Stimulated activated CD8-positive, alpha-beta memory T cell treated with anti-CD3 and anti-CD28 coated beads, Interleukin-15, amount 100 ng/mL, for 48 hours (primary cell): ENCODE results near the gene KRTAP10-9.
"Not testable (repeated sequence)": the region's sequence is repeated elsewhere in the genome, so short reads cannot be mapped to it uniquely, and the experiment has no call there.

Experiments
- DNase-seq, 2 donors: peaks; one replicate each; pipeline ENCODE4 v3.0.0-alpha.2; 2020; ENCODE audit warnings: low read depth in 2 of 2

Gene KRTAP10-9

GRCh38 chr21:44639331-44639655 is 12.4 kb downstream of the KRTAP10-9 start:
- DNase-seq, result no peak

DNA sequence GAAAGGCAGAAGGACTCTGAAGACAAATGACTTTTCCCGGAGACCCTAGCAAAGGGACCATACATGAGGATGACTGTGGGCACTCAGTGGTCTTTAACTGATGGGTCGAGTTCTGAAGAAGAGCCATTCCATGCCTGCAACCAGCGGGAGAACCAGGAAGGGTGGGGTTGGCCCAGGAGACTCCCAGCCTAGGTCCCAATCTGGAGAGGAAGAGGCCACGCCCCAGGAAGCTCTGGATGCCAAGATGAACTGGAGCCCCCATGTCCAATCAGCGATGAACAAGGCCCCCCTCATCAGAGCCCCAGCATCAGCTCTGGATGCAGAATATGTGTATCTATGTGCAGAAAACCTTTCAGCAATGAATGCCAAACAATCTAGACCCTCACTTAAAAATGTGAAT is 13.9 kb downstream of the KRTAP10-9 start:
- no peak for DNase-seq

DNA sequence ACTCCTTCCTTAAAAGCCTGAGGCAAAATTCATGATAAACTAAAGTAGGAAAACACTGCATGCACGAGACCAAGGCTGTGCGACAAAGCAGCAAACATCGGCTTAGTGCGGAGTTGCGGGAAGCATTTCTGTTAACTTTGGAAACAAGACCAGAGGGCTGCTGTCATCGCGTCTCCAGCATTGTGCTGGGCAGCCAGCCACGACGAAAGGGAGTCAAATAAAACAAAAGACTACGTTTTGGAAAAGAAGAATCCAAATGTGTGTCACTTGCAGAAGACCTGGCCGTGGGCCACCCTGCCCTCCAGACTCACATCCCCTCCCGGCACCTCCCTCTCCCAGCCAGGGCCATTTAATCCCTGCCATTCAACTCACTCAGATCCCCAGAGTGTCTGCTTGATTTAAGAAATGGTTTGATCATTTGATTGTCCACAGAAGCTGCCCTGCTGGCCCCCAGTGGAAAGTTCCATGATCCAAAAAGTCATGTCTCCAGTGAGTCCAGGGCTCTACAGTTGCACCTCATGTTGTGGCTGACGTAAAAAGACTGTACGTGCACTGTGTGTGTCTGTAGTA is 16.9 kb downstream of the KRTAP10-9 start:
- DNase-seq, result no peak

DNA sequence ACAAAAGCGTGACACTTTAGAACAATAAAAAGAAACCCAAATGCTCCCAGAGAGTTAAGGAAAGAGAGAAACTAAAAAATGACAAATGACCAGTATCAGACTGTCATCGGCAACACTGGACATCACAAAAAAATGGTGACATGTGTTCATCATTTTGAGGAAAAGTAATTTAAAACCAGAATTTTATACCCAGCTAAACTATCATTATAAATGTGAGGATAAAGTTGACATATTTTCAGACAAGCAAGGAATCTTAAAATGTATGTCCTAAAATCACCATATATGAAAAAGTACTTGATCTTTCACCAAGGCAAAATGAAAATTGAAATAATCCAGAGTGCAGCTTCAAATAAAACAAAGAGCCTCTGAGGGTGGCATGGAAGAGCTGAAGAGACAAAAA is 18.0 kb downstream of the KRTAP10-9 start:
- no peak for DNase-seq

DNA sequence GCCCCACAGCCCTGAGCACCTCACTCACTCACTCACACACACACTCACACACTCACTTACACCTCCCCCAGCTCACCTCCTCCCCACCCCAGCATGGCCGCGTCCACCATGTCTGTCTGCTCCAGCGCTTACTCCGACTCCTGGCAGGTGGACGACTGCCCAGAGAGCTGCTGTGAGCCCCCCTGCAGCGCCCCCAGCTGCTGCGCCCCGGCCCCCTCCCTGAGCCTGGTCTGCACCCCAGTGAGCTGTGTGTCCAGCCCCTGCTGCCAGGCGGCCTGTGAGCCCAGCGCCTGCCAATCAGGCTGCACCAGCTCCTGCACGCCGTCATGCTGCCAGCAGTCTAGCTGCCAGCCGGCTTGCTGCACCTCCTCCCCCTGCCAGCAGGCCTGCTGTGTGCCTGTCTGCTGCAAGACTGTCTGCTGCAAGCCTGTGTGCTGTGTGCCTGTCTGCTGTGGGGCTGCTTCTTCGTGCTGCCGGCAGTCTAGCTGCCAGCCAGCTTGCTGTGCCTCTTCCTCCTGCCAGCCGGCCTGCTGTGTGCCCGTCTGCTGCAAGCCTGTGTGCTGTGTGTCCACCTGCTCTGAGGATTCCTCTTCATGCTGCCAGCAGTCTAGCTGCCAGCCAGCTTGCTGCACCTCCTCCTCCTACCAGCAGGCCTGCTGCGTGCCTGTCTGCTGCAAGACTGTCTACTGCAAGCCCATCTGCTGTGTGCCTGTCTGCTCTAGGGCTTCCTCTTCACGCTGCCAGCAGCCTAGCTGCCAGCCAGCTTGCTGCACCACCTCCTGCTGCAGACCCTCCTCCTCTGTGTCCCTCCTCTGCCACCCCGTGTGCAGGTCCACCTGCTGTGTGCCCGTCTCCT is 19.7 kb downstream of the KRTAP10-9 start, which contains the start of gene KRTAP10-11:
TSS of gene KRTAP10-11 (plus strand) at position 49 of the 856 bp plus-strand sequence. CDS start at position 94, 45 bp downstream.
- not testable (repeated sequence) for DNase-seq

DNA sequence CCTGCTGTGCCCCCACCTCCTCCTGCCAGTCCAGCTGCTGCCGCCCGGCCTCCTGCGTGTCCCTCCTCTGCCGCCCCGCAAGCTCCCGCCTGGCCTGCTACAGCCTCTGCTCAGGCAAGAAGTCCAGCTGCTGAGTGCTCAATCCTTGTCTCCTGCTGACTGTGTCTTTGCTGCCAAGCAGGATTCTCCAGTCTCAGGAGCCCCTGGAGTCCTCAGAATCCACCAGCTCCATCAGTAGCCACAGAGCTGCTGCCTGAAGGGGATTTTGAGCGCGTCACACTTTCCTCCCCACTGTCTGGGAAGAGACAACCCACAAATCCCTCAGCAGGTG is 20.3 kb downstream of the KRTAP10-9 start:
- DNase-seq, result no peak

DNA sequence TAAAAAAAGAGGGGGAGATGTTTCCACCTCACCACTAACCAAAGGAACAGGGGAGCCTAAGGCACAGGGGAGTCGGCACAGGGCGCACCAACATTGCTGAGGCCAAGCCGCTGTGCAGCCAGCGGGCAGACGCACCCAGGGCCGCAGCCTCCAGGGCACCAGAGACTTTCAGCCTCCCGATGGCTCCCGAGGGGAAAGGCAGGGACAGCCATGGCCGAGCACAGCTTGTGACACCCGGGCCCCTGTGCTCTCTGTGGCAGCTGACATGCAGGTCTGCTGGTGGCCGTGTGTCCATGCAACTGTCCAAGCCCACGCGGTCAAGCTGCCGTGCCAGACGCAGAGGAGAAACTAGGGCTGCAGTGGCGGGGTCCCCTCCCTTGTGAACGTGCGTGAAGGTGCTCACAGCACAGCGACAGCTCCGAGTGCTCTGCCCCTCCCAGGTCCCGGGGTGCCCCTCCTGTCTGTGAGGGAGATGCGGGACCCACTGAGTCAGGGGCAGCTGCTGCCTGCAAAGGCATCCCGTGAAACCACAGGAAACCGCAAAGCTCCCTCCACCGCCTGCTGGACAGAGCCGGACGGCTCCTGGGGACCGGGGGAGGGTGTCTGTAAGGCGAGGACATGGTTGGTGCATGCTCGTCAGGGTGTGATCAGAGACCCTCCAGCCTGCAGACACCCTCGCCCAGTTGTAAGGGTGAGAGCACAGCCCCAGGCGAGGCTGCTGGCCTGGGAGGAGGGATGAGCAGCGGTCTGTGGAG is 21.8 kb downstream of the KRTAP10-9 start:
- DNase-seq, result no peak

DNA sequence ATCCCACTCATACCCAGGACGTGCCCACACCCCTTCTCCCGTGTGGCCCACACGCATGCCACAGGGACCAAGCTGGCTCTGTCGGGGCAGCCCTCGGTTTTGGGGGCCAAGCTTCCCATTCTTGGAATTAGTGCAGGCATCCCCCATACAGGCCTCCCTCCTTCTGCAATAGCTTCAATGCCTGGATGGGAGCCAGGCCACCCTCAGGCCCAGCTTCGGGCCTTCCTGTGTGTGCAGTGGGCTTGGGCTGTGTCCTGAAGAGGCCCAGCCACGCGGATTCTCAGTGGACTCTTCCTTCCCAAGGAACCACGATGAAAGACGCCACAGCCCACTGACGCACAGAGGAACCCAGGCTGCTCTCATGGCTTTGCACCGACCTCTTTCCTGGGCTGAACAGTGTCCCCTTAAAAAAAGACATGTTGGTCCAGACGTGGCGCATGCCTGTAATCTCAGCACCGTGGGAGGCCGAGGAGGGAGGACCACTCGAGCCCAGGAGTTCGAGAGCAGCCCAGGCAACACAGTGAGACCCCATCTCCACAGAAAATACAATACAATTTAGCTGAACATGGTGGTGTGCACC is 22.7 kb downstream of the KRTAP10-9 start:
- no peak for DNase-seq

DNA sequence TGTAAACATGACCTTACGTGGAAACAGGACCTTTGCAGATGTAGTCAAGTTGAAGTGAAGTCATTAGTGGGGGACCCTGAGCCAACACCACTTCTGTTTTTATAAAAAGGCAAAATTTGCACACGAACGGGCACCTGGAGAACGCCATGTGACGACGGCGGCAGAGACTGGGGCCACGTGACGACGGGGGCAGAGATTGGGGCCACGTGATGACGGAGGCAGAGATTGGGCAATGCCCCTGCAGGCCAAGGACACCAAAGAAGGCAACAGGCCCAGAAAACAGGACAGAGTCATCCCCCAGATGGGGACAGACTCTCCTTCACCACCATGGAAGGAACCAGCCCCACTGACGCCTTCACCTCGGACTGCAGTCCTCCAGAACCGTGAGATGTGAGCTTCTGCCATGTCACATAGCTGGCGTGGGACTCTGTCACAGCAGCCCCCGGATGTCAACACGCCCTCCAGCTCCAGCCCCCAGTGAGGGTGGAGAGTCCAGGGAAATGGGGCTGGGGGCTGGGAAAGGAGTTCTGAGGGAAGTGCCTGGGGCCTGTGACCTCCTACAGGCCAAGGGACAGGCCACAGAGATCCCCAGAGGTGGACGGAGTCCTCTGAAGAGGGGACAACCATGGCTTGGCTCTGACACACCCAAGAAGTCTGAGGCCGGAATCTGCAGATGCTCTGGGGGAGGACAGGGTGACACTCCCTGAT is 23.5 kb downstream of the KRTAP10-9 start:
- DNase-seq, result no peak

DNA sequence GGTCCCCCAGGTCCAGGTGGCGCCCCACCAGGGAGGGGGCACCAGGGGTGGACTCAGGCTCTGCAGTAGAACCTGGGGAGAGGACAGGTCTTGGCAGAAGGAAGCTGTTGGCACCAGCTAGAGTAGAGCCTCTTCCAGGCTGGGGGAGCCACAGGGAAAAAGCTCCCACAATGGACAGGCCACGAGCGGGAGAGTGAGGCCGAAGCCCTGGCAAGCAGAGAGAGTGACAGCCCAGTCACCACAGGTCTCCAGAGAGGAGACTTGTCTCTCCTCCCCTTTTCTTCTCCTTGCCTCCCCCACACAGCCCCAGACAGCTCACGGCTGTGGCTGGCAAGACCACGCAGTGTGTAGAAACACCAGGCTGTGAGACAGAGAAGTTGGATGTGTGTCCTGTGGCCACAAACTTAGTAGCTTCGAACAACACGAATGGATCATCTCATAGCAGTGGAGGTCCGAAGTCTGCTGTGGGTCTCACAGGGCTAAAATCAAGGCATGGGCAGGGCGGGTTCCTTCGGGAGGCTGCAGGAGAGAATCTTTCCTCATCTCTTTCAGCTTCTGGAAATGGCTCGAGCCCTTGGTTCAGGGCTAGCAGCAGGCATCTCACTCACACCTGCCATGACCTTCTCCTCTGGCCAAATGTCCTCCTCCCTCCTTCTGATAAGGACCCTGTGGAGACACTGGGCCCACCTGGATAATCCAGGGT is 24.2 kb downstream of the KRTAP10-9 start:
- DNase-seq, result no peak

- DNase-seq, result no peak
Observed at GRCh38 chr21:44653123-44653522, 26.2 kb downstream of the KRTAP10-9 start.

DNA sequence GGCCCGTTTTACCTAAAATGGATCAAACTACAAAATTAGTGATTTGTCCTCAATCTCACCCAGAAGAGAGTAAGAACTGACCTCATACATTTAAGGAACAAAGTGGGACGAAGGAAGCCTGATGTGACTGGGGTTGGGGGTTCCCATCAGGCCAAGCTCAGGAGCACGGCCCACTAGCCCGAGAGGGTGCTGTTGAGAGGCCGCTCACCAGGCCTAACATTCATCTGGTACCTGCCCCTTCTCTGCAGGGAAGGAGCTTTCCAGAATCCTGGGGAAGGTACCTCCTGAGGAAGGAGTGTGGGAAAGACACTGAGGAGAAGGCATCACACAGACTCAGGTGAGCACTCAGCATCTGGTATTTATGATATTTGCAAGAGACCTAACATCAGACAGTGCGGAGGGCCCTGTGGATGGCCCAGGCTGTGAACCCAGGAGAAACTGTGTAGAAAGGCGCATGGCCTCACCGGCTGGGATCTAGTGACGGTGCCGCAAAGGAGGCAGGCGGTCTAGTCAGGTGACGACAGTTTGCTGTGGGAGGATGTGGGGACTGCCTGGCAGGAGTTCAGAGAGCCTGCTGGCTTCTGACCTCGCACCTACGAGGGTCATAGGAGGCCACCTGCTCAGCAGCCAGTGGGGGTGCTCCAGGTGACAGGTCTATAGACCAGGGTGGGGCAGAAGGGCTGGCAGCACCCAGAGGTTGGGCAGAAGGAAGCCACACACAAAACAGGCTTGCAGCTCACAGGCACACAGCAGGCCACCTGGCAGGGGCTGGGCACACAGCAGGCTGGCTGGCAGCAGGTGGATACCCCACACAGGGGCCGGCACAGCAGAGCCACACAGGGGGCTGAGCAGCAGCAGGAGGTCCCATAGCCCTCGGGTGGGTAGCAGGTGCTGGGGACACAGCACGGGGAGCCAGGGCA is 27.0 kb downstream of the KRTAP10-9 start:
- DNase-seq, result no peak

DNA sequence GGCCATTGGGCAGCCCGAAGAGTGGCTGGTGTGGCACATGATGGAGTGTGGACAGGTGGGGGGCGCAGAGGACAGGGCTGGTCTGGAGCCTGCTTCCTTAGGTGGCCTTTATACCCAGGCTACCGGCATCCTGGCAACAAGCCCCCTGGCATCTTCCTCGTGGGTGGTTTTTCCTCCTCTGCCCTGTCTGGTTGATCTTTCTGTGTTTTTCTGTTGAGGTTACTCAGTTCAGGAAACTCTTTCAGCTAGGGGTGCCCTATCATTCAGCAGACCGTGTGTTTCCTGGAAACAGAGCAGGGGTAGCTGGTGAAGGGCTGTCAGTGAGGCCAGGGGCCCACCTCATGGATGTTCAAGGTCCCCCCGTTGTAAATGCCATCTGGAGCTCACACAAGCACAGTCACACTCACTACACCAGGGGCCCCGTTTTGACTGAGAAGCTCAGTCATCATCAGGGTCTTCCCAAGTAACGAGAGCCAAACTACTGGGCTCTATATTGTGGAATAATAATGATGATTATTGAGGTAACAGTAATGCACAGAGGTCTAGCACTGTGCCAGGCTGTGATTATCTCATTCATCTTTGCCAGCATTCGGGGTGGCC is 27.8 kb downstream of the KRTAP10-9 start, which contains the start of gene KRTAP12-4:
TSS of gene KRTAP12-4 (minus strand) at position 84 of the 600 bp plus-strand sequence. CDS start at position 39, 45 bp downstream.
- no peak for DNase-seq

GRCh38 chr21:44656868-44657267 is 30.0 kb downstream of the KRTAP10-9 start:
- no peak for DNase-seq

DNA sequence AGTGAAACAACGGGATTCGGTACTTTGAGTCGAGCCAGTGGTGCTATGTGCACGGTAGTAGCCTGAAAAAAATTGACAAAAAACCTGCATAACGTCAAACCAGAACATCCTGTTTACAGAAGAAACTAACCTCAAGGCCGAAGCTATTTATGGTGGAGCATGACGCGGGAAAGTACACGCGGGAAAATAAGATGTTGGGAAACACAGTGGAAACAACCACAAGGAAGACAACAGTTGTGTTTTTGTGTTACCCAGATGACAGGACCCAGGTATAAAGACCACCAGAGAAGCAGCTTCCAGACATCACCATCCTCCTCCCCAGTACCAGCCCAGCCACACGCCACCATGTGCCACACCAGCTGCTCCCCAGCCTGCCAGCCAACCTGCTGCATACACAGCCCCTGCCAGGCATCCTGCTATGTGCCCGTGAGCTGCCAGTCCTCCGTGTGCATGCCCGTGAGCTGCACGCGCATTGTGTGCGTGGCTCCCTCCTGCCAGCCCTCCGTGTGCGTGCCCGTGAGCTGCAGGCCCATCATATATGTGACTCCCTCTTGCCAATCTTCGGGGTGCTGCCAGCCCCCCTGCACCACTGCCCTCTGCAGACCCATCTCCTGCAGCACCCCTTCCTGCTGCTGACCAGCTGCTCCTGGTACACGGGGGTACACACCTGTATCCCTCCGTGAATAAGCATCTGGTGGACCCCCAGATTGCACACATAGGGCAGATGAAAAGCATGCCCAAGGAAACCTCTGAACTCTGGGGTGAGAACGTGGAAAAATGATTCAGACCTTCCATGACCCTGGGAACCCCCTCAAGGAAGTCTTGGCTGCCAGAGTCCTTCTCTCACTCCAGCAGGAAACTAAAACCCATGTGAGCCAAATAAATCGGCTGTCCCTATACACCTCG is 31.0 kb downstream of the KRTAP10-9 start, which contains the start of gene KRTAP12-3:
TSS of gene KRTAP12-3 (plus strand) at position 298 of the 906 bp plus-strand sequence. CDS start at position 346, 48 bp downstream.
- no peak for DNase-seq

DNA sequence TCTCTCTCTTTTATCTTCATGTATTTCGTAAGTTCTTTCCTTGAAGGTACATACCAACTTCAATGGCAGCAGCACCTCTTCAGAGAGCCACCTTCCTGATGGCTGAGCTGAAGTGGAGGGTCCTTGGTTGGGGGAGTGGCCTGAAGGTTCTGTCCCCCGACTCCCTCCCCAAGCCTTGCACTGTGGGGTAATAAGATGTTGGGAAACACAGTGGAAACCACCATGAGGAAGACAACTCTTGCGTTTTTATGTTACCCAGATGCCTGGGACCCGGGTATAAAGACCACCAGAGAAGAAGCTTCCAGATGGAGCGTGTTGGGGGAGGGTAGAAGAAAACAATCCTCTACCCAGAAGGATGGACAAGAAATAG is 31.6 kb downstream of the KRTAP10-9 start:
- no peak for DNase-seq

DNA sequence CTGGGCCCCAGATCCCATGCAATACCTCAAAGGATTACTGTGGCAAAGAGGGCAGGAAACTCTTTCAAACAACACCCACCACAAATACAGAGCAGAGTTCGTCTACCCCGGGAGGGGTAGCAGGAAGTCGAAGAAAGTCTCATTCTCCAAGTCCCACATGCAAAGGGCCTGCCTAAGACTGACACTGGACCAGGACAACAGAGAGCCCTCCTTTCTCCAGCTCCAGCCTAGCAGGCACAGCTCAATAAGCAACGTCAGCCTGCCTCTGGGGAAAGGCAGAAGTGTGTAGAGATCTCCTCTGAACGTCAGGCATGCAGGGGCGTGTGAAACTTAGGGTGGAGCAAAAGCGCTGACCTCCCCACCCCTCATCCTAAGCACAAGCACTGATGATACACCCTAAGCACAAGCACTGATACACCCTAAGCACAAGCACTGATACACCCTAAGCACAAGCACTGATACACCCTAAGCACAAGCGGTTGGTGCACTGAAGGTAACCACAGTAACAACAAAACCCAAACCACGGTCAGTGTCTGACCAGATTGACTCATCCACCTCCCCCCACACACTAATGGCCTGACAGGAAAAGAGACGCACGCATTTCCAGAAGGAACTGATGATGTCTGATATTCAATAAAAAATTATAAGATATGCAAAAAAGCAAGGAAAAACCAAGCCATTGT is 32.2 kb downstream of the KRTAP10-9 start:
- DNase-seq, result no peak

DNA sequence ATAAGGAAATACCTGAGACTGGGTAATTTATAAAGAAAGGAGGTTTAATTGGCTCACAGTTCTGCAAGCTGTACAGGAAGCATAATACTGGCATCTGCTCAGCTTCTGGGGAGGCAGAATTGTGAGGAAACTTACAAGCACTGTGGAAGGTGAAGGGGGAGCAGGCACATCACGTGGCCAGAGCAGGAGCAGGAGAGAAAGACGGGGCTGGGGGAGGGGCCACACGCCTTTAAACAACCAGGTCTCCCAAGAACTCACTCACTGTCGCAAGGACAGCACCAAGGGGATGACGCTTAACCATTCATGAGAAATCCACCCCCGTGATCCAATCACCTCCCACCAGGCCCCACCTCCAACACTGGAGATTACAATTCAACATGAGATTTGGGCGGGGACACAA is 34.7 kb downstream of the KRTAP10-9 start:
- not testable (repeated sequence) for DNase-seq
